ENCODE results near the gene NPDC1. TPM values are rescaled to one million over a fixed set of nuclear protein-coding genes. Genes with fewer than 3 reads are reported as not detected.
A peak's percentile ranks its signal among the peaks of the same experiment; 100 is the strongest.

NPDC1 gene
- polyA plus RNA-seq, 1 experiment: 8.9 TPM

DNA sequence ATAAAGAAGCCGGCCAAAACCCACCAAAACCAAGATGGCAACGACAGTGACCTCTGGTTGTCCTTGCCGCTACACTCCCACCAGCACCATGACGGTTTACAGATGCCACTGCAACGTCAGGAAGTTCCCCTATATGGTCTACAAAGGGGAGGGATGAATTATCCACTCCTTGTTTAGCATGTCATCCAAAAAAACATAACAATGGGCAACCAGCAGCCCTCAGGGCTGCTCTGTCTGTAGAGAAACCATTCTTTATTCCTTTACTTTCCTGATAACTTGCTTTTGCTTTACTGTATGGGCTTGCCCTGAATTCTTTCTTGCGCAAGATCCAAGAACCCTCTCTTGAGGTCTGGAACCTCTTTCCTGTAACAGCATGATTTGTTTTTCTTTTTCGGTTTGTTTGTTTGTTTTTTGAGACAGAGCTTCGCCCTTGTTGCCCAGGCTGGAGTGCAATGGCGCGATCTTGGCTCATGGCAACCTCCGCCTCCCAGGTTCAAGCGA lies 29.3 kb upstream of the NPDC1 start:
- DNase-seq (ENCODE audit: low read depth, low spot score): no peak
- H3K27me3 ChIP-seq (ENCODE audit: control insufficient read depth, insufficient read depth, low read length): no peaks in the 10 kb centered on the region
- TF ChIP-seq, protein P1, sequence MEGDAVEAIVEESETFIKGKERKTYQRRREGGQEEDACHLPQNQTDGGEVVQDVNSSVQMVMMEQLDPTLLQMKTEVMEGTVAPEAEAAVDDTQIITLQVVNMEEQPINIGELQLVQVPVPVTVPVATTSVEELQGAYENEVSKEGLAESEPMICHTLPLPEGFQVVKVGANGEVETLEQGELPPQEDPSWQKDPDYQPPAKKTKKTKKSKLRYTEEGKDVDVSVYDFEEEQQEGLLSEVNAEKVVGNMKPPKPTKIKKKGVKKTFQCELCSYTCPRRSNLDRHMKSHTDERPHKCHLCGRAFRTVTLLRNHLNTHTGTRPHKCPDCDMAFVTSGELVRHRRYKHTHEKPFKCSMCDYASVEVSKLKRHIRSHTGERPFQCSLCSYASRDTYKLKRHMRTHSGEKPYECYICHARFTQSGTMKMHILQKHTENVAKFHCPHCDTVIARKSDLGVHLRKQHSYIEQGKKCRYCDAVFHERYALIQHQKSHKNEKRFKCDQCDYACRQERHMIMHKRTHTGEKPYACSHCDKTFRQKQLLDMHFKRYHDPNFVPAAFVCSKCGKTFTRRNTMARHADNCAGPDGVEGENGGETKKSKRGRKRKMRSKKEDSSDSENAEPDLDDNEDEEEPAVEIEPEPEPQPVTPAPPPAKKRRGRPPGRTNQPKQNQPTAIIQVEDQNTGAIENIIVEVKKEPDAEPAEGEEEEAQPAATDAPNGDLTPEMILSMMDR (IDR thresholded peaks at IDR 0.05; ENCODE audit: low read depth, low read length): no peak
- H3K4me3 ChIP-seq (ENCODE audit: low read depth, low read length): no peak overlapping the region
- H3K9me3 ChIP-seq (ENCODE audit: control insufficient read depth, insufficient read depth, low read length): no peaks in the 10 kb centered on the region; the same call in 1 of the 2 replicates
- POLR2A ChIA-PET: interaction anchor here (0.6 kb wide), 1 partner anchor 64 kb away, joined by 3 read pairs; no protein-coding TSS in a partner anchor
- no peak overlapping the region for H3K27ac ChIP-seq (ENCODE audit: low read depth, low read length)
- CTCF ChIA-PET: interaction anchor here (1.1 kb wide), 1 partner anchor 11 kb away, joined by 4 read pairs; no protein-coding TSS in a partner anchor

DNA sequence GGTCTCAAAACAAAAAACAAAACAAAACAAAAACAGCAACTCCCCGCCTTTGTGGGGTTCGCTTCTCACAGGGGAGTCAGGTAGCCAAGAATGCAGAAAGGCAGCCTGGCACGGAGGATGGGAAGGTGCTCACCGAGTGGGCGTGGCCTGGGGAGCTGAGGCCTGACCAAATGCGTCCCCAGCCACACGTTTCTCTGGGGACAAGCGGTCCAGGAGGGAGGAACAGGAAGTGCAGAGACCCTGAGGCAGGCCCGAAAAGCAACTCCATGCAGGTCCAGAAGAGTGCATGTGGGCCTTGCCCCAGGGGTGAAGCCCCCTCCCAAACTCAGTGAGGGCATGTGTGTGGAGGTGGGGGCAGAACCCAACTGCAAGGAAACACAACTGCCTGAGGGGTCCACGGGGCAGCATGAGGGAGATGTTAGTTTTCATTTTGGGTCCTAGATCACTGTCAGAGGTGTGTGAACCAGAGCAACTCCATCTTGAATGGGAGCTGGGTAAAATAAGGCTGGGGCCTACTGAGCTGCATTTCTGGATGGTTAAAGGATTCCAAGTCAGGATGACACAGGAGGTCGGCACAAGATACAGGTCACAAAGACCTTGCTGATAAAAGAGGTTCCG lies 28.8 kb upstream of the NPDC1 start:
- TF ChIP-seq, protein P1 (IDR thresholded peaks at IDR 0.05; ENCODE audit: low read depth, low read length): no peak
- DNase-seq (ENCODE audit: low read depth, low spot score): no peak
- ChIA-PET CTCF (interaction anchor here (1.1 kb wide), 1 partner anchor 11 kb away, joined by 4 read pairs; no protein-coding TSS in a partner anchor), POLR2A (no interaction called here)
- Histone ChIP-seq H3K27ac (ENCODE audit: low read depth, low read length) (no peak overlapping the region), H3K27me3 (ENCODE audit: control insufficient read depth, insufficient read depth, low read length) (no peaks in the 10 kb centered on the region), H3K4me3 (ENCODE audit: low read depth, low read length) (no peak overlapping the region), H3K9me3 (ENCODE audit: control insufficient read depth, insufficient read depth, low read length) (no peaks in the 10 kb centered on the region; the same call in 1 of the 2 replicates)

DNA sequence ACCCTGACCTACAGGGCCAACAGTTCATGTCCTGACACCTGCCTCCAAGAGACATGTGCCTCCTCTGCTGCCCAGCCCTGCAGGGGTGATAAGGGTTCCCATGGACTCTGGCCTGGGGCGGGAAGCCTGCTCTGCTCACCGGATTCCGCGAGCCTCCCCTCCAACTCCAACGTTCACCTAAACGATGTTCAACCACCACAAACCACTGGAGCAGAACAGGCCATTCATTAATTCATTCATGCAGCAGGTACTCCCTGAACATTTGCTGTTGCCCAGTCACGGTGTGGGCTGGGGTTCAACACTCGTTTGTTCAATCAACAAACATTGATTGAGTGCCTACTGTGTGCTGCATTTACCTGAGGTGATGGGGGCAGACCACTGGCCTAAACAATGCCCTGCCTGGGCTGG lies 28.0 kb upstream of the NPDC1 start:
- DNase-seq (ENCODE audit: low read depth, low spot score): no peak
- ChIA-PET POLR2A (no interaction called here), CTCF (no interaction called here)
- Histone ChIP-seq H3K27ac (ENCODE audit: low read depth, low read length) (no peak overlapping the region), H3K9me3 (ENCODE audit: control insufficient read depth, insufficient read depth, low read length) (no peaks in the 10 kb centered on the region; the same call in 1 of the 2 replicates), H3K27me3 (ENCODE audit: control insufficient read depth, insufficient read depth, low read length) (no peaks in the 10 kb centered on the region), H3K4me3 (ENCODE audit: low read depth, low read length) (no peak overlapping the region)
- TF ChIP-seq, protein P1 (IDR thresholded peaks at IDR 0.05; ENCODE audit: low read depth, low read length): no peak

DNA sequence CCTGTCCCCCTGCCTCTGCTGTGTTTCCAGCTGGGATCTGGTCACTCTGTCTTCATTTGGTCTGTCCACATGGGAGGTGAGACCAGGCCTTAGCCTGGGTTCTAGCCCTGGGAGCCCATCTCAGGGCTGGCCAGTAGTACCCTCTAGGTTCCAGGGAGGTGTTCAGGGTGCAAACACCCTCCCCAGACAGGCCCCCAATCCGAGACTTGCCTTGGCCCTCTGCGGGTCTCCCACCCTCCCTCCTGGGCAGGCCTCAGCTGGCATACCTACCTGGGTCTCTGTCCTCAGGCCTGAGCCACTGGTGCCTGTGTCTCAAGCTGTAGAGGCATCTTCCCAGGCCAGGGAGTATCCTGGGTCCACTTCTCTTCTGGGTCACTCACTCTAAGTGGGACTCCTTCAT lies 25.3 kb upstream of the NPDC1 start:
- no peak for DNase-seq (ENCODE audit: low read depth, low spot score)
- Histone ChIP-seq H3K4me3 (ENCODE audit: low read depth, low read length) (no peak overlapping the region), H3K27ac (ENCODE audit: low read depth, low read length) (no peak overlapping the region), H3K9me3 (ENCODE audit: control insufficient read depth, insufficient read depth, low read length) (no peaks in the 10 kb centered on the region; the same call in 1 of the 2 replicates), H3K27me3 (ENCODE audit: control insufficient read depth, insufficient read depth, low read length) (no peaks in the 10 kb centered on the region)
- ChIA-PET POLR2A (interaction anchor here (1.3 kb wide), 2 partner anchors 170 to 343 kb away, joined by 4 read pairs; partner anchors contain the start of gene TUBB4B), CTCF (interaction anchor here (1.4 kb wide), 2 partner anchors 24 to 42 kb away, joined by 3 to 6 read pairs; no protein-coding TSS in a partner anchor)
- TF ChIP-seq, protein P1 (IDR thresholded peaks at IDR 0.05; ENCODE audit: low read depth, low read length): no peak

DNA sequence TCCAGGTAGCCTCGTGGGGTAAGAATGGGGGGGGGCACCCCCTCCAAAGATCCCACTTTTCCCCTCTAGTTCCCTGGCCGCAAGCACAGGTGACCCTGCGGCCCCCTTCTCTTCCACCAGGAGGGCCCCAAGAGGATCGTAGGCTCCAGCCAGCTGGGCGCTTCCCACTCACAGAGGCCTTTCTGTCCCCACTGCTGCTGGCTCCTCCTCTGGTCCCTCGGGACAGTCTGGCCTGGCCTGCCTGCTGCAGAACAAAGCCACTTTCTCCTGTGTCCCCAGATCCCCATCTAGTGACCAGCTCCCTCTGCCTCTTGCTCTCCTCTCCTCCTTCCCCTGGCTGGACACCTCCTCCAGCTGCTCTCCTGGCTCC lies 24.9 kb upstream of the NPDC1 start:
- DNase-seq (ENCODE audit: low read depth, low spot score): no peak
- POLR2A ChIA-PET: interaction anchor here (0.6 to 1.3 kb wide), 4 partner anchors 11 to 343 kb away, joined by 3 to 6 read pairs (median 4); partner anchors contain the start of gene TUBB4B
- peak overlapping the region; percentile 44 for H3K4me3 ChIP-seq (ENCODE audit: low read depth, low read length)

More for the DNA sequence above, 24.9 kb upstream of the NPDC1 start:
- Histone ChIP-seq H3K27ac (ENCODE audit: low read depth, low read length) (no peak overlapping the region), H3K9me3 (ENCODE audit: control insufficient read depth, insufficient read depth, low read length) (no peaks in the 10 kb centered on the region; the same call in 1 of the 2 replicates), H3K27me3 (ENCODE audit: control insufficient read depth, insufficient read depth, low read length) (no peaks in the 10 kb centered on the region)
- TF ChIP-seq, protein P1 (IDR thresholded peaks at IDR 0.05; ENCODE audit: low read depth, low read length): peak; percentile 20; the same call in 1 of the 2 replicates
- CTCF ChIA-PET: interaction anchor here (1.4 to 8.4 kb wide), 3 partner anchors 23 to 42 kb away, joined by 3 to 104 read pairs (median 6); partner anchors contain the start of gene NPDC1
